ENCODE results near the gene MGAT5.

Gene MGAT5

DNA sequence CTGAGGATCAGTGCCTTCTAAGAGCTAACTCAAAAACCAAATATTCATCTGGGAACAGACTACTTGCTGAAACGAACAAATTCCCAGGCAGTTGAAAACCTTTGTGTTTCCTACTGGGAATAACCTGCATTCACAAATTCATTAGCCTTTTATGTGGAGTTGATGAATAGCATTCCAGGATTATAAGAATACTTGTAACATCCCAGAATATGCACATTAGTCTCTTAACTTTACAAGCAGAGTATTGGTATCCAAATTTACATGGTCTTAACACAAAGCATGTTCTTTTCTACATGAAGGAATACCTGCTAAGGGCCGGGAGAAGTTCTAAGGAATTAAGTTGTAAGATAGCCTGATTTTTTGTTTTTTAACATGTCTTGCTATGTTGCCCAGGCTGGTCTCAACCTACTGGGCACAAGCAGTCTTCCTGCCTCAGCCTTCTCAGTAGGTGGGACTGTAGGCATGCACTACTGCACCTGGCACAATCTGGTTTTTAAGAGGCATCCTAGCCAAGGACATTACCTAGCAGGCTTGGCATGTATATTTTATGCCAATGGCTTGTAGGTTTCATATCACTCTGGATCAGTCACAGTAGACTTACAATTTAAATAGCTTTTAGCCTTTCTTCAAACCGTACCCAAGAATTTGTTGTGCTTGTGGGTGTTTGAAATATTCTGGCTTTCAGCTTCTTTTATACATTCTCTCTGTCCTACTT, 50.7 kb downstream of the MGAT5 start:
- DNase-seq (ENCODE audit: low read depth), result no peak

DNA sequence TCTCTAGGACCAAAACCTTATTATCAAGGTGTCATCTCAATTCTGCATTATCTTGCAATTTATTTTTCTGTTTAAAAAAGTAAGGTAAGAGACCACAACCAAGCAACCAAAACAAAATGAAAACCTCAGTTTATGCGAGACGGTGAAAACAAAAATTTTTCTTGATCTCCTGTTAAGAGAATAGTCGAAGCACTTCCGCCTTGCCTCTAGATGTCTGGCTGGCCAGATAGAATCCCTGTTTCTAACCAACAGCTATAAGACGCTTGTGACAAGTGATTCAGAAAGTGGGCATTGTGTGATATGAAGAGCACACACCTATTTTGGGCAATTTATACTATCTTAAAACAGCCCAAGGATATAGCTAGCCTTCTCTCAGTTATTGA, 51.2 kb downstream of the MGAT5 start:
- no peak for DNase-seq (ENCODE audit: low read depth)

DNA sequence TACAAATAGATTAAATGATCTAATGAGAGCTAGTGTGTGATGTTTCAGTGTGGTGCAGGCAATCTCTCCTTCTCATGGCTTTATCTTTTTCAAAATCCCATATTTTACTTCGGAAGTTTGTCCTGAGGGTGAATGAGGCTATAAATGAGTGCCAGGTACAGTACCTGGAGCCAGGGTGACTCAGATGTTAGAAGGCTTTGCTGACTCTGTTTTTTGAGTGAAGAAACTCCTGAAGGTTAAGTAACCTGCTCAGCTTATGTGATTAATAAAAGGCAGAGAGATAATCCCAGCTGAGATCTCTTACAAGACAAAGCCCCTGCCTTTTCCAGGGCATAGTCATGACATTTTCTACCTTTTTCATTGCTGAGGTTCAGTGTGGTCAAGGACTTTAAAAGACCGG, 52.6 kb downstream of the MGAT5 start:
- DNase-seq (ENCODE audit: low read depth), result no peak

DNA sequence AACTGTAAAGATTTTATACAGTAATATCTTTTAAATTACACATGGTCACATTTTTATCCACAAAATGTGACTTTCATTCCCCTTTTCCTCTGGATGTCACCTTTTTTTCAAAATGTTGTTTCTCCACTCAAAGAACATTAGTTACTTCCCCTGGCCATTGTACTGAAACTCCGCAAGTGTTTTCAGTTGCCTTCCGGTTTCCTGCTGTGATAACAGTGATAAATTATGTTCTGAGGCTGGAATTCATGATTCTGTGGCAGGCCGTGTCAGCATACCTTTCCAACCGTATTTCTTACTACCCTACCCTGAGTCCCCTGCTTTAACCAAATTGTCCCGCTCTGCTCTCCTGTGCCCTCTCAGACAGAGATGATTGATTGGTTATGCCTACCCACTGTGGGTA, 53.5 kb downstream of the MGAT5 start:
- no peak for DNase-seq (ENCODE audit: low read depth)

DNA sequence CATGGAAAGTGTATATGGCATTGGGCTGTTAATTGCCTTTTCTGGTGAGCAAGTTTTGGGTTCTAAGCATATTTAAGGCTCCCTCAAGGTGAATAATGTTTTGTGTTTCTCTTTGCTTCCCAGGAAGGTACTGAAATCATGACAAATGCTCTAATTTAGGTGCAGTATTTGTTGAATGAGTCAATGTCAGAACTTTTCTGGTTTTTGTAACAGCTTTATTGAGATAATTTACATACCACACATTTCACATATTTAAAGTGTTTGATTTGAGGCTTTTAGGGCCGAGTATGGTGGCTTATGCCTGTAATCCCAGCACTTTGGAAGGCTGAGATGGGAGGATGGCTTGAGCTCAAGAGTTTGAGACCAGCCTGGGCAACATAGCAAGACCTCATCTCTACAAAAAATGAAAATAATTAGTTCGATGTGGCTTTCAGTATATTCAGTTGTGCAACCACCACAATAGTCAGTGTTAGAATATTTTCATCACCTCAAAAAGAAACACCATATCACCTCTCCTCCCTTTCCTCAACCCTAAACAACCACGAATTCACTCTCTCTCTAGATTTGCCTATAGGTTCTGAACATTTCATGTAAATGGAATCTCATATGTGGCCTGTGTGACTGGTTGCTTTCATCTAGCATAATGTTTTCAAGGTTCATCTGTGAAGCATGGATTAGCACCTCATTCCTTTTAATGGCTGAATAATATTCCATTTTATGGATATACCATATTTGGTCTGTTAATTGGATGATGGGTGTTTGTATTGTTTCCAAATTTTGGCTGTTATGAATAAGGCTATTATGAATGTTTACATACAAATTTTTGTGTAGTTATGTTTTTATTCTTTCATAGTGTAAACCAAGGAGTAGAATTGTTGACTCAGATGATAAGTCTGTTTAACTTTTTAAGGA, 54.9 kb downstream of the MGAT5 start:
- DNase-seq (ENCODE audit: low read depth), result no peak

DNA sequence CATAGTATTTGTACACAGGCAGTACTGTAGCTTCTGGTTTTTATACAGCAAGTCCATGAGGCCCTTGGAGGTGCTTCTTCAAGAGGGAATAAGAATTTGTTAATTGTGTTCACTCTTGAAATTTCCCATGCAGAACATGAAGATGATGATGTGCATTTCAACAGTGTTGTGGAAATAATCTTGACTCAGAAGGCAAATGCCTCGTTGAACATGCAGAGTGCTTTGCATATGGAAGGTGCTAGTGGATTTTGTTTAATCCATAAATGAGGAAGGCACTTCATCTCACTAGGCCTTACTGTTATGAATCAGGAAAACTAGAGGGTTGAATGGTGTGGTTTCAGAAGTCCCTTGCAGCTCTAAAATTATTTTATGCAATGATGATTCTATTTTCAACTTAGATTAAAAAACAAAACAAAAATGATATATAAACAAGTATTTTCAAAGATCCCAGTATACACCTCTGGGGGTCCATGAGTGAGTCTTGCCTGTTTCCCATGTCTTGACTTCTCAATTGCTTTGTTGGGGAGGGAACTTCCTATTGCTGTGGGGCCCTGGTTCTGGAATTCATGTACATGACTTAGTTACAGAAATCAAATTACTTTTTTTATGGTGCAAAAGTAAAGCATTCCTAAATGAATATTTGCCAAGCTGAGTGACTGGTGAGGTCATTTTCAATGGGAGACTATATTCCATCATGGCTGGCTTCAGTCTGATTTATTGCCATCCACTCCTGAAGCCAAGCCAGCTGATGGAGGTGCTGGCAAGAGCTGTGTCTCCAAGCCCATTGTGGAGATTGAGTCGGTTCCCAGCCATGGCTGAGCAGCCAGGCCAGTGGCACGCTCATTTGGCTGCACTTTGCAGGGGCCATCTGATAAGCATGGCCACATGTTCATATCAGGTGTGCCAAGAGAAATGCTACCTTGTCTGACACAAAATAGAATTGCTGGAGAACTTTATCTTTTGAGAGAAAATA, 56.5 kb downstream of the MGAT5 start:
- no peak for DNase-seq (ENCODE audit: low read depth)

DNA sequence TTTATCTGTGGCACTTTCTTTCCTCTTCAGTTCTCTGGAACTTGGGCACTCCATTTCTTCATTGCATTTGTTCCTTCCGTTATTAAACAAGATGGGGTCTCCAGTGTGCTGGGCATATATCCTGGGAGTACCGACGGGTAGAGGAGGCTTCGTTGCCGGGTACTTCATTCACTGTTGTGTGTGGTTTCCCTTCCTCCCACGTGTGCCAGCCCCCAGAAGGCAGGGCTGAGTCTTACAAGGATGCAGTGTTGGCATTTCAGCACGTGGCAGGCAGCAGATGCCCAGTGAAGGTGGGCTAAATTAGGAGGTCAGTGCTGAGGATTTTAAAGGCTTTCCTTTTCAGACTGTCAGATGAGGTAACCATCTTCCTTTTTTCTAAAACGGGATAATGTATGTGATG, 58.6 kb downstream of the MGAT5 start:
- DNase-seq (ENCODE audit: low read depth), result no peak

DNA sequence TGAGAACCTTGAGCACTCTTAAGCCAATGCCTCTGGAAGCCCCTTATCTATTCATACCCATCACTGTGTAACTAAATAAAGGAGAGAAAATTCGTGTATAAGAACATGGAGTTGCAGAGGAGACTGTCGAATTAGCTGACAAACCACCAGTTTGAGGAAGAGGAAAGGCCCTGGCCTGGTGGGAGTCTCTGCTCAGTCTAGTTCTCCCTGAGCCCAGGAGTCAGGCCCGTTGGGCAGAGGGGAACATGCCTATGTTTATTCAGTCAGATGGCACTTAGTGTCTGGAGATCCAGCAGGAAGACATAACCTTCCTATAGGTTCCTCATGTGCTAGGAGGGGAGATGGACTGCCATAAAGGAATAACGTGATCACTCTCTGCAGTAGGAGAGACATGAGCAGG, 60.3 kb downstream of the MGAT5 start:
- no peak for DNase-seq (ENCODE audit: low read depth)

DNA sequence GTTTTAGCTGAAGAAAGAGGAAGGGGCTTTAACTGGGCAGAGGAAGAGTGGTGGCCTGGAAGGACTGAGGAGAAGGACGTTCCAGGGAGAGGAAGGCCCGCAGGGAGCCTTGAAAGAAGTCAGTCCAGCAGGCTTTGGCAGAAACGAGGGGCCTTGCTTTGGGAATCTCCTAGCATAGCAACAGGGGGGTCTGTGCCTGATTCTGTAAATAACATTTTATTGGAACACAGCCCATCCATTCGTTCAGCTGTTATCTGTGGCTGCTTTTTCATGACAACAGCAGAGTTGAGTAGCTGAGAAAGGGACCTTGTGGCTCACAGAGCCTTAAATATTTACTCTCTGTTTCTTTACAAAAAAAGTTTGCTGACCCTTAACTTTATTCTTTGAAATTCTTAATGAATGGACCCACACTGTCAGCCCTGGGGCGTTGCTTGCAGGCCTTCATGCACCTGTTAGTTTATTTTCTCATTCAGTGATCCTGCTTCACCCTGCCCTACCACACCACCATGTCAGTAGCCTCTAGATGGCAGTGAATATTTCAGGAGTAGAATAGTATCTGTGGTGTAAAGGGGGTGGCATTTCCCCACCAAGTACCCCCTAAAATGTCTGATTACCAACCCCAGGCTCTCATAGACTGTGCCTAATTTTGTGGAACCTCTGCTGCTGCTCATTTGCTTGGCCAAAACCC, 61.0 kb downstream of the MGAT5 start:
- DNase-seq (ENCODE audit: low read depth), result no peak

DNA sequence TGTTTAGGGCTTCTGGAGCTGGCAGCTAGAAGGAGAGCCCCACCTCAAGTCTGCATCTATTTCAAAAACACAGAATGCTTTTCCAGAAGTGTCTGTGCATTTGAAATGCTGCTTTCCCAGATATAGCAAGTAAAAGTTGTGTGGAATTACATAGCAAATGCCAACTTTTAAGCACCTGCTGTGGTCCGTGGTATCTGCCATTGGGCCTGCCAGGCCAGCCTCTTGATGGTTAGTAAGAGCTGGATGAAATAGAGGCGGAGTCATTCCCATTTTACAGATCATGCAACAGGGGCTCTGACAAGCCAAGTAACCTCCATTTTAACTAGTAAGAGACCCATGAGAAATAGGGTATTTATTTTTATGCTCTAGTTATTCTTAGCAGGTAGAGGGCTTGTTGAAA, 61.6 kb downstream of the MGAT5 start:
- DNase-seq (ENCODE audit: low read depth), result no peak

DNA sequence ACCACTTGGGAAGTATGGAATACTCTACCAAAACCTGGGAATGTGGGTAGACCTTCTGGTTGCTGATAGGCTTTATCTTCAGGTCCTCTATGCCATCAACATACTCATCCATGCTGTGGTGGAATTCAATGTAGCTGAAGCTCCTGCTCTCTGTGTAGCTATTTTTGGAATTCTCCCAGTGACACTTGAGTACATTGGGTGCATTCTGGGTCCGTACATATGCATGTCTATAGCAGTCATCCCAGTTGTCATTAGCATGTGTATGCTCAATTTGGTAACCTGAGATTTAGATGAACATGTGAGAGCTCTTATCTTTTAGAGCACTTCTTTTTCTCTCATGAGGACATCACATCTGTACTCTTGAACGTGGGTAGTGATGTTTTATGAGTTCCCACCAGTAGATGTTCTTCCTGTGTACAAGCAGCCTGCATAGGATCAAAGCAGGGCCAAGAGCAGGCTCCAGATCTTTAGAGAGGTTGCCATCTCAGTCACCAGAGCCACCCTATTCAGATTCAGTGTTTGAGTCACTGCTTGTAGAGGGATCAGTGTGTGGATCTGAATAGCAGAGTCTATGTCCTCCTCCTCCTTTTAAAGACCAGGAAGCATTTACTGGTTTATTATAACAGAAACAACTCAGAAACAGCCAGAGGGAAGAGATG, 65.9 kb downstream of the MGAT5 start:
- no peak for DNase-seq (ENCODE audit: low read depth)

DNA sequence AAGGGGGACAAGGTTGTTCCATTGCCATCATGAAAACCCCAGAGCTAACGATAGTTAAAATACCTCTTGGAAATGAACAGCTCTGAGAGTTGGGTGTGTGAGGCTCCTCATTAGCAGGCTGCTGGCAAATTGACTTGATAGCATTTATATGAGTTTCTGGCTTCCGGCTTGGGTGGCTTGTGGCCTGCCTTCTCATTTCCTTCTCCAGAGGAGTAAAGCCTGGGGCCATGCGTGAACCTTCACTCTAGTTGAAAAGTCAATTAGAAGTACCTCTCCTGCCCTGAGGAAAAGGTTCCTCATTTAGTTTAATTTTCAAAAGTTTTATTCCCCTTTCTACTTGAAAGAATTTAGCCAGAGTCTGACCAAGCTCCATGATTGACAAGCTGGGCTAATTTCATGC, 67.1 kb downstream of the MGAT5 start:
- DNase-seq (ENCODE audit: low read depth), result peak; percentile 7

DNA sequence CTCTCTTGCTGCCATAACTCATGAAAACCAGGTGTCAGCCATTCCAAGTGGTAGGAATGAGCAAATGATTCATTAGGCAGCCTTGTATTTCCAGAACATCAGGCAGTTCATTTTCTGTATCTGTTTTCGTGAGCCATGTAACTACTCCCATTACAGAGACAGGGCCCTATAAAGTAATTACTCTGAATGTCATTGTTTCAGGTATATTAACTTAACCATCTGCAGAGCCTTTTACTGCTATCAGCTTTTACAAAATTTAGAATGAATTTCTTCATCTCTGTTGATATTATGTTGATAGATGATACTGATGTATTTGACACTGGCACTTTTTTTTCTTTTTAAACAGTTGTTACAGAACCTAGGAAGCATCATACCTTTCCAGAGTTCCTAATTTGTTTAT, 69.9 kb downstream of the MGAT5 start:
- no peak for DNase-seq (ENCODE audit: low read depth)

DNA sequence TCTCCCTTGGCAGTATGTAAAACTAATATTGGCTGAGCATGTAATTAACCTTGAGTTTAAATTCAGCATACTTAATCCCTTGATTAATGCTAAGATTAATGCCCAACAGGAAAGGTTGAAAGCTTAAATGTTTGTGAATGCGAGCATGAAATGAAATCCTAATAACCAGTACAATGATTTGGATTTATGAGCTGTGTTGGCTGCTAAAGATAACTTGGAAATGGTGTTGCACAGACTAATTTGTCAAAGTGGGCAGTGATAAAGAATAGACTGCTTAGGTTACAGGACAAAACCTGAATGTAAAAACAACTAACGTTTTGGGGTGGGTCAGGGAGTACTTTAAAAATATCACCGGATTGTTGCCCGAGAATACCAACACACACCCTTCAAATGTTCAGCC, 70.6 kb downstream of the MGAT5 start:
- DNase-seq (ENCODE audit: low read depth), result no peak

DNA sequence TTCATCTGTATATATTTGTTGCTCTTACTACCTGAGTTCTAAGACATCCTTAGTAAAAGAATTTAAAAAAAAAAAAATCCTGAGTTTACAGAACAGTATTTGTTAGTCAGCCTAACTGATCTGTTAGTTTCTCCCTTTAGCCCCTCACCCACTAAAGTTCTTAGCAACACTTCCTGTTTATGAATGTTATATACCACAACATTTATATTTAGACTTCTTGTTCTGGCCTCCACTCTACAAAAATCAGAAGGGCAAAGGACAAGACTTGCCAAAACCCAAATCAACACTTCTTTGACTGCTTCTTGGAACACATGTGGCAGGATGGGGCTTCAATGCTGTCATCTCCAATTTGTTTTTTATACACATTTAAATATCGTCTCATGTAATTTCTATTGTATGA, 71.1 kb downstream of the MGAT5 start:
- DNase-seq (ENCODE audit: low read depth), result no peak

DNA sequence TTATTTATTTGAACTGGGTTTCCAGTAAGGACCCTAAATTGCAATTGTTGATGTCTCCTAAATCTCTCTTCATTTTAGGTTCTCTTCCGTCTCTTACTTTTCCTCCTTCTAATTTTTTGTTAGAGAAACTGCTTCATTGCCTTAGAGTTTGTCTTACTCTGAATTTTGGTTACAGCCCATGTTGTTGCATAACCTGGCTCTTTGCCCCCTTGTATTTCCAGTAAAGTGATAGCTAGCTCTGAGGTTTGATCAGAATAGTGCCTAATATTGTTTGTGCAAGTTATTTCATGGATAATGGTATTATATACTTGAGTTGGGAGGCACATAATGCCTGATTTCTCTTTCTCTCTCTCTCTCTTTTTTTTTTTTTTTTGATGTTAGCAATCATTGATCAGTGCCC, 71.8 kb downstream of the MGAT5 start:
- DNase-seq (ENCODE audit: low read depth), result no peak

DNA sequence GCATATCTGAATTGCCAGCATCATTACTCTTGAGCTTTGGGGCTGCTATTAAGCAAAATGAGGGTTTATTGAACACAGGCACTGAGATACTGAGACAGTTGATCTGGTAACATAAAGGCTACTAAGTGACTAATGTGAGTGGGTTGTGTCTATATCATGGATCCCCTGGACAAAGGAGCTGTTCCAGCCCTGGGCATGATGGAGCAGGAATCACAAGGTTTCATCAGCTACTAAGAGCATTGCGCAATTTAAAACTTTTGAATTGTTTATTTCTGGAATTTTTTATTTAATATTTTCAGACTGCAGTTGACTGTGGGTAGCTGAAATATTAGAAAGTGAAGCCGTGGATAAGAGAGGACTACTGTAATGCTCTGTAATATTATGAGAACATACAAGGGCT, 73.5 kb downstream of the MGAT5 start:
- no peak for DNase-seq (ENCODE audit: low read depth)

DNA sequence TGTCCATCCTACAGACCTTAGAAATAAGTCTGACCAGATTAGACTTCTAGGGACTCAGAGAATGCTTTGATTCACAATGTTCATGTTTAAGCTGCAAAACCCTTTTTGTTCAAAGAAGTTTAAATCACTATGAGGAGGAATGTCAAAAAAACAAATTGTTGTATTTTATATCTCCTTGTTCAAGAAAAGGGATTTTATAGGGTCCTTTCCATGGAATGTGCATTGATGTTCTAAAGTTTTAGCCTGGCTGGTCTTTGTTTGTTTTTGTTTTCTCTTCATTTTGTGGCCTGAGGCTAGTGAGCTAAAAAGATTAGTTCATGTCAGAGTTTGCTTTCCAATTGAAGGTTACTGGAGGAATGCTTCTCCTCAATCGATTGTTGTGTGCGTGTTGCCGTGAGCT, 77.2 kb downstream of the MGAT5 start:
- DNase-seq (ENCODE audit: low read depth), result no peak

DNA sequence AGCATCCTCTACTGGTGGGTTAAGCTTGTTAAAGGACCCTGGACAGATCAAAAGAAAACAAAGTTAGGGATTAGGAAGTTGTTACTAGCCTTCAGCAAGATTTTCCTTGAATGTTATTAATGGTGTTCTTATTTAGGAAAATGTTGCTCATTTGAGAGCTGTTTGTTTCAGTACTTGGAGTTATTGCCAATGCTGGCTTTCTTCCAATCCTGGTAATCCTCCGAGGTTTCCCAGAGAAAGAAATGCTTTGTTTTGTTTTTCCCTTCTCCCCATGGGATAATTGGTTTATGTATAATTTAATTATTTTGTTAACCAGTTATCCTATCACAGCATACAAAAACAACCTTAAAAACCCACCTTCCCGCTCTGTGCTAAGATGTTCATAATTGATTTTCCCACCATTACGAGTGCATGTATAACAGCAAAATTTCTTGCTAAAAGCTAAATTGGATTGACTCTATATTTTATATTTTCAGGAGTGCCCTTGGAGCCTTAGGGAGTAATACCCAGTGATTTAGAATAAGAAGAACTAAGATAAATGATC, 79.8 kb downstream of the MGAT5 start:
- no peak for DNase-seq (ENCODE audit: low read depth)

DNA sequence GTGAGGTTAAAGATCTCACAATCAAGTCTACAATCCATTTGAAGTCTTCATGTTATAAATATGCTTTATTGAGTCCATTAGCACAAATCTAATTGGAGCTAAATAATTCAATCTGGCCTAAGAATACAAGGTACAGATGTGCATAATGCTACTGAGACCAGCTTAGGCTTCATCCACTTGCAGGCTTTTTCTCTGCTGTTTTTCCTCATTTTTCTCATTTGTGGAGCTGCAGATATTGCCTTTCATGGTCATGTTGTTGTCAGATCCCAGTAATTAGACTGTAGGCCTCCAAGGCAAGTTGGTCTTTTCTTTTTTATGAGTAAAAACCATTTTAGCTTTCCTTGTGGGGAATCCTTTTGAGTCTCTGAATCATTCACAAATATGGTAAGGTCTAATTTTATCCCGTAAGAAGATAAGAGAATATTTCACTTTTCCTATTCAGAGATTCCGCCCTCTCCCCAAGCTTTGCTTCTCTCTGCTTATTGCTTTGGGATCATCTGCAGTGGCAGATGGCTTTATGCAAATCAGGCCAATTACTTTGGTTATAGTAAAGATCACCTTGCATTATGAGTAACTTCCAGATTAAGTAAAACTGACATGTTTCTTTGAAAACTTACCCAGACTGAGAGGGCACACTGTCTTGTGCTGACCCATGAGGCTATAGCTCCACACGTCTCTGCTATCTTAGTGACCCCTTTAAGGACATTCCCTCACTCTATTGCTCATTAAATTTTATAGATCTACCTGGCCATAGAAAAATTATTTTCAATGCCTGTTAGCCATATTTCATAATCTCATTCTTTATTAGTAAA, 80.9 kb downstream of the MGAT5 start:
- DNase-seq (ENCODE audit: low read depth), result no peak

Measured in stimulated activated CD8-positive, alpha-beta memory T cell treated with anti-CD3 and anti-CD28 coated beads, Interleukin-4, amount 100 ng/mL, for 24 hours (primary cell).